Amniotic stem cell (primary cell): Measurements from ENCODE around the gene AUNIP.
"Not testable (repeated sequence)": the region's sequence is repeated elsewhere in the genome, so short reads cannot be mapped to it uniquely, and the experiment has no call there.

Source experiments
- DNase-seq: peaks from one replicate; lab custom pipeline; 2025; lab: John Stamatoyannopoulos, UW

The AUNIP gene

GRCh38 chr1:25864434-25864833 lies 5.2 kb upstream of the AUNIP start:
- no peak for DNase-seq

- no peak for DNase-seq
Observed at GRCh38 chr1:25863486-25864262, 4.4 kb upstream of the AUNIP start.

GRCh38 chr1:25862785-25863485 lies 3.7 kb upstream of the AUNIP start:
- no peak for DNase-seq

- DNase-seq: no peak
Observed at GRCh38 chr1:25861316-25862286, 2.3 kb upstream of the AUNIP start.

- no peak for DNase-seq
Observed at GRCh38 chr1:25858494-25858893, 763 bp downstream of the AUNIP start.

GRCh38 chr1:25856856-25857255 lies 2.4 kb downstream of the AUNIP start:
- DNase-seq: no peak

GRCh38 chr1:25854554-25854953 lies 4.7 kb downstream of the AUNIP start:
- DNase-seq: no peak

- no peak for DNase-seq
Observed at GRCh38 chr1:25848531-25848930, 10.7 kb downstream of the AUNIP start.

- DNase-seq: no peak
Observed at GRCh38 chr1:25847929-25848328, 11.3 kb downstream of the AUNIP start.

- DNase-seq: no peak
Observed at GRCh38 chr1:25845664-25846063, 13.6 kb downstream of the AUNIP start.

GRCh38 chr1:25844536-25845337 lies 14.5 kb downstream of the AUNIP start:
- no peak for DNase-seq

GRCh38 chr1:25843483-25843882 lies 15.8 kb downstream of the AUNIP start:
- DNase-seq: no peak

- DNase-seq: not testable (repeated sequence)
Observed at GRCh38 chr1:25839808-25840207, 19.4 kb downstream of the AUNIP start.

- no peak for DNase-seq
Observed at GRCh38 chr1:25837262-25837875, 21.9 kb downstream of the AUNIP start.

- DNase-seq: no peak
Observed at GRCh38 chr1:25836695-25837094, 22.6 kb downstream of the AUNIP start.

- DNase-seq: no peak
Observed at GRCh38 chr1:25834894-25835293, 24.4 kb downstream of the AUNIP start.

GRCh38 chr1:25833158-25833557 lies 26.1 kb downstream of the AUNIP start:
- DNase-seq: no peak

- DNase-seq: no peak
Observed at GRCh38 chr1:25832336-25833037, 26.8 kb downstream of the AUNIP start.

- no peak for DNase-seq
Observed at GRCh38 chr1:25831569-25832196, 27.6 kb downstream of the AUNIP start.

- DNase-seq: no peak
Observed at GRCh38 chr1:25829046-25829445, 30.2 kb downstream of the AUNIP start.
